Germinal center (tissue), 1 donor: Measurements from ENCODE around the gene MPHOSPH8.
"Not testable (repeated sequence)": the region's sequence is repeated elsewhere in the genome, so short reads cannot be mapped to it uniquely, and the experiment has no call there.

Experiments
- DNase-seq: peaks from one replicate; pipeline ENCODE4 v3.0.0; 2012; ENCODE audit warnings: mixed read lengths, low spot score

Gene MPHOSPH8

DNA sequence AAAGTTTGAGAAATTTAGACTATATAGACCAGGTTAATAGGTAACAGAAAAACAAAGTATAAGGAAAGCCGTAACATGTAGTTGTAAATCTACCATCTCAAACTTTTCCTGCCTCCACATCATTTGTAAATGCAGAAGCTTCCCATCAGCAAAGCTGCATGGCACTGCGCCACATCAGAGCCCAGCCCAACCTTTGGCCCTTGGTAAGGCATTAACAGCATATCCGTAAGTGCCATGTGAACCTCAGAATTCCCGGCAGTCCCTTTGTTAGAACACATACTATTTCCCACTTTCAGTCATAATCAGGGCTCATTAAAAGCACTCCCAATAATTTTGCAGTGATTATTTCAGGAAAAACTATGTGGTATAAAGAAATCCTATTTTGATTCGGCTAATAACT is 51.6 kb downstream of the MPHOSPH8 start:
- DNase-seq = no peak

DNA sequence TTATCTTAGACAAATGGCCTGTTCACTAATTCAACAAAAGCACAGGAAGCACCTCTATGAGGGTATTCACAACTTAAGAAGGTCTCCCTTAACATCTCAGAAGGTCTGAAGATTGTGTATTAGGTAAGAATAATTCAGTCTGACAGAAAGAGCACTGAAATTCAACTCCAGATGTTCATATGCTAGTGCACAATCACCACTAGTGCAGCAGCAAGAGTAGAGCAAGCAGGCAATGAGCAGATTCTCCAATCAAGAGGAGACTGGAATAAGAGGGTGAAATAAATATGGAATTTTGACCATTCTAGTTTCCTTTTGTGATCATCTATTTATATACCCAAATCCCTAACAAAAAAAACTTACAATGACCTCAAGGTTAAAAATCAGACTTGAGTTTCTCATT is 52.0 kb downstream of the MPHOSPH8 start:
- DNase-seq = no peak

DNA sequence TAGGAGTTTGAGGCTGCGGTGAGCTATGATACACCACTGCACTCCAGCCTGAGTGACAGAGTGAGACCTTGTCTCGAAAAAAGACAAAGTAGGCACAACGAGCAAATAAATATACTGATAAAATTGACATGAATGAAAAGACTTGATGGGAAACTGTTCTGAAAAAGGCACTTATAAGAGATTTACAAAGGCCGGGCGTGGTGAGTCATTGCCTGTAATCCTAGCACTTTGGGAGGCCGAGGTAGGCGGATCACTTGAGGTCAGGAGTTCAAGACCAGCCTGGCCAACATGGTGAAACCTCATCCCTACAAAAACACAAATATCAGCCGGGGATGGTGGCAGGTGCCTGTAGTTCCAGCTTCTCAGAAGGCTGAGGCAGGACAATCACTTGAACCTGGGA is 58.0 kb downstream of the MPHOSPH8 start:
- not testable (repeated sequence) for DNase-seq

DNA sequence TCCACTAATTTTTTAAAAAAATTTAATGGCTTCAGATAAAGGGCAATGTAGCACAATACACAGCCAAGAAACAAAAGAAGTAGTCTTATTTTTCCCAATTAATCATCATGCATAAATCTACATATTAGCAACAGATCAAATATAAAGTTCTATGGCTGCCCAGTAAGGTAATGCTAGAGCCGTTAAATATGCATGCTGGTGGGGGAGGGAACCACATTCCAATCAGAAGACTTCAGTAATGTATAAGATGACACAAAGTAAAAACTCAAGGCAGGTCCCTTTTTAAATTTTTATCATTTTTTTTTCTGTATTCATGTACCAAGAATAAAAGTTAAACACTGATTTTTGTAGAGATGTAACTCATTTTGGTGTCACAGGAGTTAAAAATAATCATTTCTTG is 62.0 kb downstream of the MPHOSPH8 start:
- DNase-seq = no peak

DNA sequence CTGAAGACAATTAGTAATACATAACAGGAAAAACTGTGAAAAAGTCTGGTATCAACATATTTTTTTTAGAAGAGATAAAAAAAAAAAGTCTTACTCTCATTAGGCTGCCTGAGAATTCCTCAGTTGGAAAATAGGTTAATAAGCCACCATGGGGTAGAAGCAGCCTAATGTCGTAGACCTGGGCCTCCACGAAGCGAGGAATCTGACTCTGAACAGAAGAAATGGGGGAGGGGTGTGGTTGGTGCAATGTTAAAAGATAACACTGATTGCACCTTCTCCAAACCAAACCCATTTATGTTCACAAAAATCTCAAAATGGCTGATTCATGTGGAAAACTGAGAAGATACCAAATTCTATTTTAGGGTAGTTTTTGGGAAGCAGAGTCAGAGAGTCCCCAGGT is 62.4 kb downstream of the MPHOSPH8 start:
- DNase-seq = no peak

DNA sequence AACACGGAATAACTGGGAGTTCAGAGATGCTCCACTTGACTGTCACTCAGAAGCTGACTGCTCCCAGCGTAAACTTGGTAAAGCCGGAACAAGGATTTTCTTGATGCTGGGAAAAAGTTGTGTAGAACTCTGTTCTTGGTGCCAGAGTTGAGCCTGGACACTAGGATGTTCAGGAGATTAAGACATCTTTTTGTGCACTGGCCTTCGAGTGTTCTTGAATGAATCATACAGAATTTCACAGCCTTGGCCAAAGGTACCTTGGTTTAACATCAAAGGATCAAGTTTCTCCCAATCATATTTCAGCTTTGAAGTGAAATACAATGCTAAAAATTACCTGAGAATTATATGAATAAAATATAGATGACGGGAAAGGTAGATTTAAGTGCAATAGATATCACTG is 67.5 kb downstream of the MPHOSPH8 start:
- DNase-seq = not testable (repeated sequence)

DNA sequence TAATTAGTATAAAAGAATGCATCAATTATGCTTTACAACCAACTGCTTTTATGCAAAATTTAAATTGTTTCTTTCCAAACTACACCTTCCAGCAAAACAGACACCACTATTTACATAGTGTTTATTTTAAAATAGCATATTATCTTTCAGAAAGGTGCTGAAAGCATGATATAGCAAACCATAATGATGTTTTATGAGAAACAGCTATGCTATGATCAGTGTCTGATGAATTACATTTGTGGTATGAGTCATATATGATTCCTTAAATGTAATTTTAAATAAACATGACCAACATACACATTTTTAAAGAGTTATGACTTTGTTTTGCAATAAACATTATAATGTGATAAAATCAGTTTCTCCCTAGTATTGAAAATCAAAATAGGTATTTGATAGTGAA is 68.2 kb downstream of the MPHOSPH8 start:
- DNase-seq = not testable (repeated sequence)

DNA sequence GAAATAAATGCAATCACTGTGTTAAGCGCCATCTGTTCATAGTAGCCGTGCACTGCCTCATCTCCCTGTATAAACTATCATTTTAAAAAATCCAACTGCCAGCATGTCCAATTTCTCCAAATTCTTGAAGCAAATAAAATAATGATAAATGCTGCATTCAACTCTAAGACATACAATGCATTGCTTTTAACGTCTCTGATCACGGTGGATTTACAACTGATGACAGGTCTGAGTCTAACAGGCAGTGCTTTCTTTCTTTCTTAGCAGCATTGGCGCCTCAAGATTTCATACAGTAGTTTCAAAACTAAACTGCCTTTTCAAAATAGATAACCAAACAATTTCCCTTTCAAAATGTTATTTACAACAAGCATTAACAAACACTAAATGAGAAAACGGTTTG is 70.8 kb downstream of the MPHOSPH8 start:
- not testable (repeated sequence) for DNase-seq

DNA sequence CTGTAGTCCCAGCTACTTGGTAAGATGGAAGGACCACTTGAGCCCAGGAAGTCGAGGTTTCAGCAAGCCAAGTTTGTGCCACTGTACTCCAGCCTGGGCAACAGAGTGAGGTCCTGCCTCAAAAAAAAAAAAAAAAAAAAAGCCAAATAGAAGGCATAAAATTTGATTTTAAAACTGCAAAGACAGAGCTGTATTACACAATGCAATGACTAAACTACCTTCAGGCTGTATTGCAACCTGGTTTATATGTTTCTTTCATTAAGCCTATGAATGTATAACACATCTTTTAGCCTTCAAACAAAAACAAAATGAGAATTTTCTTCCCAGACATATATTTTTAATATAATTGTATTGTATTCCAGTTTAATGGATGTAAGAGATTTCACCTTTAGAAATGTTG is 75.6 kb downstream of the MPHOSPH8 start:
- DNase-seq = not testable (repeated sequence)

DNA sequence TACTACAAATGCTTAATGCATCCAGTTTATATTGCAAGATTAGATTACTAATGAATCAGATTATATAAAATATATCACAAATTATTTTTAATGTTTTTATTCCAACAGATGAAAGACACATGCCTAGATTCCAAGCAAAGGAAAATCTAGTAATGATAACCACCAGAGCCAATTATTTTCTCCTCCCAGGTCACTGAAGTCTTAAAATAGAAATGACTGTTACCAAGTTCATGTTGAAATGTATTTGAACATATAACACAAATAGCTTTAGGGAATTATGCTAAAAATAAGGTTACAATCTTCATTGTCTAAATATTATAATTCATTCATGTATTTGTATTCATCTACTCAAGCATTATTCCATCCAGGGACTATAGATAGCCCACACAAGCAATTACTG is 76.3 kb downstream of the MPHOSPH8 start:
- DNase-seq = not testable (repeated sequence)

DNA sequence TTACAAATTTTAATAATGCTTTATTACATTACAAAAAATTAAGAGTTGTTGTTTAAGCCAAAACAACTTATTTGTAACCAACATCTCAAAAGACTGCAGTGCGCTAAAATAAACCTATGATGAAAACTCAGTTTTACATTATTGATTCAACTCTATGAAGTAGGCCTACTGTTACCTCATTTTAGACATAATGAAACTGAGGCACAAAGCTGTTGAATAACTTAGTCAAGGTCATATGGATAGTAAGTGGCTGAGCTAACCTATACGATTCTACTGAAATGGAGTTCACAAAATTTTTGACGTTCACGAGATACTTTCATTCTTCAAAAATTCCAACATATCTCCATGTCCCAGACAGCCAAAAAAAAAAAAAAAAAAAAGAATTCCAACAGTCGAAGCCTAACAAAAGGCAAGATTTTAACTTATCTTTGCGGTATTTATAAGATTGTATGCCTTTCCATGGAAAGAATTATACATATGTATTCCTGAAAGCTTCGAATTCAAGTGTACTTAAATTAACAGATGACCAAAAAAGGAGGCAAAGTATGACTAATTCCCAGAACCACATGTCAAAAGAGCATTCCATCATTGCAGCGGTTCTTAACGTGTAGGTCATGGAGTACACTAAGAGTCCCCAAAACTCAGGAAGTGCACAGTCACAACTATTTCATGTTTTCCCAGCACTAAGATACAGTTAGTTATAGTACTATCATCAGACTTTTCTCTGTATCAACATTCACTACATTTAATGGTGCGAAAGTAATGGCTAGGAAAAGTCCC is 79.9 kb downstream of the MPHOSPH8 start:
- DNase-seq = no peak

DNA sequence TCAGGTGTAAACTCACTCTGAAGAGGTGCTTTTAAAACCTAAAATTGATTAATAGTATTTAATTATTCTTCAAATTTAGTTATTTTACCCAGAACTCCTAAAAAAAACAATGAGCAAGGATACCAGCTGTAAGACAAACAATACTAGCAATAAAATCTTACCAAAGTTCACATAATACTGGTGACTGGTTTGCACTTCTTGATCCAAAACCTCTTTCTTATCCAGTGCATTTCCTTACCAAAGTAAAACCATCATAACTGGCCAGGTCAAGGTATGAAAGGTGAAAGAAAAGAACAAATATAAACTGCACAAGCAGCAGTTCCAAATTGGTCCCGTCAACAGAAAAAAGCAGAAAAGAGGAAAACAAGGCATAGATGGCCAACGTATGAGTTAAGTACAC is 86.6 kb downstream of the MPHOSPH8 start:
- DNase-seq = no peak
